ENCODE measurements around the gene PKMYT1. TPM values are rescaled to one million over a fixed set of nuclear protein-coding genes. Genes with fewer than 3 reads are reported as not detected.

PKMYT1 gene
- polyA plus RNA-seq, result 3.0 to 16.0 TPM (median 6.9 TPM) in 3 replicates
- not detected for polyA plus RNA-seq (2011; ENCODE audit: low read depth)
- 2.7 and 7.9 TPM in 2 replicates for polyA plus RNA-seq (2011; cell fraction: cytosol; rRNA removed)
- polyA plus RNA-seq (2011; cell fraction: nucleus; rRNA removed), result 8.5 and 13.2 TPM in 2 replicates
- polyA plus RNA-seq (2012; ENCODE audit: low replicate concordance), result 1.1 and 29.9 TPM in 2 replicates
- 1.7 to 16.9 TPM (median 3.0 TPM) in 3 replicates for polyA minus RNA-seq
- polyA minus RNA-seq (2011; cell fraction: cytosol; rRNA and poly(A)+ RNA removed), result 10.9 TPM
- polyA minus RNA-seq (2011; cell fraction: nucleus; rRNA and poly(A)+ RNA removed), result 4.3 and 6.8 TPM in 2 replicates

DNA sequence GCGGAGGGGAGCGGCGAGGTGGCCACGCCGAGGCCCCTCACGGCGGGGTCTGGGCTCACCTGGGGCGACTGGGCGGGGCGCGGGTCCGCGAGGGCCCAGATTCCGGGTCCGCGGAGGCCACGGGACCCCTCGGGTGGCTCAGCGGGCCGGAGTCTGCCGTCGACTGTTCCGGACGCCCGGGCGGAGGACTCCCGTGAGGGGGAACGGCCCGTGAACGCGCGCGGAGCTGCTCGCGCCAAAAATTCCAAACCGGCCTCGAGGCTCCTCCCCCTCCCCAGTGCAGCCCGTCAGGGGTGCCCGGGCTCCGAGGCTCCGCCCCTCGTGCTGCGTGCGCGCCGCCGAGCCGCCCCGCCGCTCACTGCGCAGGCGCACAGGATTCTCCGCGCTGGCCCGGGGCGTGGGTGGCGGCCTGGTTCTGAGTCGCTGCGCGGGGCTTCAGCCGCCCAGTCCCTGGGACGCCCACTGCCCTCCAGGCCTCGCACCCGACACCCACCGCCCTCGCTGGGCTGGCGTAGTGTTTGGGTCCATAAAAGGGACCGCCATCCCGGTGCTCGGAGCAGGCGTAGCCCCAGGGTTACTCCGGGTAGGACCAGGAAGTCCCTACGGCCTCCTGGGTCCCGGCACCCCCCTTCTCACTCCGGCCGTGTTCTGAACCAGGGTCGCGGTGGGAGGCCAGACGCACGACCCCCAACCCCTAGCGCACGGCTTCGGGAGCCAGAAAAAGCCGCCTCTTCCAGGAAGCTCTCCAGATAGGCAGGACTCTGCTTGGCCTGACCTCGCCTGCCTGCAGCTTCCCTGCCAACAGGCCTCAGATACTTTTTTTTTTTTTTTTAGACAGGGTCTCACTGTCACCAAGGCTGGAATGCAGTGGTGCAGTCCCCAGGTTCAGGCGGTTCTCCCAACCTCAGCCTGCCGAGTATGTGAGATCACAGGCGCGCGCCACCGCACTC is at the start of gene PKMYT1:
Gene PKMYT1, minus strand, starts transcription at position 220 of the 950 bp plus-strand sequence. CDS start 789 bp downstream, outside the sequence.
- peak within 1 kb of the TSS; percentile 63 to 80 (median 80) for H3K4me3 ChIP-seq (ENCODE audit: control insufficient read depth in 2 of 3, extremely low read depth in 1 of 3, insufficient read depth in 2 of 3, low read depth in 1 of 3, low read length in 3 of 3)
- H3K4me1 ChIP-seq (ENCODE audit: control insufficient read depth, extremely low read depth, insufficient read depth, low read length), result peaks cover 28% of the 10 kb centered on the region
- dilution Hi-C loops (cut with MboI; ENCODE audit: extremely low pct_ligation_motif_present, low sequenced_read_pairs), result no loop called here
- H2AFZ ChIP-seq (ENCODE audit: control insufficient read depth, low read length), result peak within 1 kb of the TSS; percentile 80
- no peaks in the 10 kb centered on the region for H3K9me3 ChIP-seq (ENCODE audit: control insufficient read depth, low read depth, low read length)
- H3K9me1 ChIP-seq (ENCODE audit: control insufficient read depth, extremely low read depth, insufficient read depth, low read length), result no peaks in the 10 kb centered on the region
- FAIRE-seq, result no peak
- H4K20me1 ChIP-seq (ENCODE audit: control insufficient read depth, extremely low read depth, insufficient read depth, low read length), result no peaks in the 10 kb centered on the region
- peak within 1 kb of the TSS; percentile 89 for H3K27ac ChIP-seq (ENCODE audit: control insufficient read depth, insufficient read depth, low read length)
- TF ChIP-seq EZH2 (IDR thresholded peaks at IDR 0.05; ENCODE audit: low read length), result no peak
- TF ChIP-seq, protein P1, sequence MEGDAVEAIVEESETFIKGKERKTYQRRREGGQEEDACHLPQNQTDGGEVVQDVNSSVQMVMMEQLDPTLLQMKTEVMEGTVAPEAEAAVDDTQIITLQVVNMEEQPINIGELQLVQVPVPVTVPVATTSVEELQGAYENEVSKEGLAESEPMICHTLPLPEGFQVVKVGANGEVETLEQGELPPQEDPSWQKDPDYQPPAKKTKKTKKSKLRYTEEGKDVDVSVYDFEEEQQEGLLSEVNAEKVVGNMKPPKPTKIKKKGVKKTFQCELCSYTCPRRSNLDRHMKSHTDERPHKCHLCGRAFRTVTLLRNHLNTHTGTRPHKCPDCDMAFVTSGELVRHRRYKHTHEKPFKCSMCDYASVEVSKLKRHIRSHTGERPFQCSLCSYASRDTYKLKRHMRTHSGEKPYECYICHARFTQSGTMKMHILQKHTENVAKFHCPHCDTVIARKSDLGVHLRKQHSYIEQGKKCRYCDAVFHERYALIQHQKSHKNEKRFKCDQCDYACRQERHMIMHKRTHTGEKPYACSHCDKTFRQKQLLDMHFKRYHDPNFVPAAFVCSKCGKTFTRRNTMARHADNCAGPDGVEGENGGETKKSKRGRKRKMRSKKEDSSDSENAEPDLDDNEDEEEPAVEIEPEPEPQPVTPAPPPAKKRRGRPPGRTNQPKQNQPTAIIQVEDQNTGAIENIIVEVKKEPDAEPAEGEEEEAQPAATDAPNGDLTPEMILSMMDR (optimal IDR thresholded peaks at IDR 0.05 in 1 of 3, IDR thresholded peaks at IDR 0.05 in 1 of 3, conservative IDR thresholded peaks at IDR 0.05 in 1 of 3; ENCODE audit: extremely low read depth in 1 of 3, insufficient read depth in 2 of 3, low read length in 3 of 3), result no peak
- no peaks in the 10 kb centered on the region for H3K36me3 ChIP-seq (ENCODE audit: control insufficient read depth in 2 of 2, extremely low read depth in 1 of 2, insufficient read depth in 2 of 2, low read length in 2 of 2)
- H3K4me2 ChIP-seq (ENCODE audit: control insufficient read depth, extremely low read depth, insufficient read depth, low read depth, low read length), result peak within 1 kb of the TSS; percentile 86
- DNase-seq (ENCODE audit: low read depth, low spot score), result no peak
- H3K9ac ChIP-seq (ENCODE audit: control insufficient read depth, extremely low read depth, insufficient read depth, low read length), result peak within 1 kb of the TSS; percentile 90
- H3K79me2 ChIP-seq (ENCODE audit: control insufficient read depth, insufficient read depth, low read length), result peaks cover 17% of the 10 kb centered on the region
- no peaks in the 10 kb centered on the region for H3K27me3 ChIP-seq (ENCODE audit: control insufficient read depth, extremely low read depth, insufficient read depth, low read length)

DNA sequence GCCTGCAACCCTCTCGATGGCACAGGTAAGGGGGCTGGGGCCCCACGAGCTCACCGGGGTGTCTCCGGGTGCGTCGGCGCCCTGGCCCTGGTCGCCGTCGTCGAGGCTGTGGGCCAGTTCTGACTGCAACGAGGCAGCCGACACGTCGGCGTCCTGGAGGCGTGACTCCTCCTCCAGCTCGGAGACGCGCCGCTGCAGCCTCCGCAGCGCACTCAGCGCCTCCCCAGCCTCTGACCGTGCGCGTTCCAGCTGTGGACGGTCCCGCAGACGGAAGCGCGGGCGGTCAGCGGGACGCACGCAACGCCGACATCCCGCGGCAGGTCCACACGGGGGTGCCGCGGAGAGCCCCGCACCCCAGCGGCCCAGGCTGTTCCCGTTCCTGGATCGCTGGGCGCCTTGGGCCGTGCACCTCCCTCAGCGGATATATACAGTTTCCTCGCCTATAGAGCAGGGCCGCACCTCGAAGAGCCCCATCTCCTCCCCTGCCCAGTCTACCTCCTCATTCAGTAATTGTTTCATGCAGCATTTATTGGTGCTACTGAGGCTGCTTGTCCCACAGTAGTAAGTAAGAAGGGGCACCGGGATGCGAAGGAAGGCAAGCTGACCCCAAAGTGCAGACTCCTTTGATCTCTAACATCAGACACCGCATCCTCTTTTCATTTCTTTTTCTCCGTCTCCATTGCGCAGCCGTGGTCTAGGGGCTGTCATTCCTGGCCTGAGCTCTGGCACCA is 49.4 kb upstream of the PKMYT1 start:
- H3K27me3 ChIP-seq (ENCODE audit: control insufficient read depth, extremely low read depth, insufficient read depth, low read length), result peaks cover 19% of the 10 kb centered on the region
- H3K9me1 ChIP-seq (ENCODE audit: control insufficient read depth, extremely low read depth, insufficient read depth, low read length), result no peaks in the 10 kb centered on the region
- no peak overlapping the region for H3K27ac ChIP-seq (ENCODE audit: control insufficient read depth, insufficient read depth, low read length)
- no peak overlapping the region for H3K4me3 ChIP-seq (ENCODE audit: control insufficient read depth in 2 of 3, extremely low read depth in 1 of 3, insufficient read depth in 2 of 3, low read depth in 1 of 3, low read length in 3 of 3)
- H2AFZ ChIP-seq (ENCODE audit: control insufficient read depth, low read length), result peak overlapping the region; percentile 22
- FAIRE-seq (no peak), DNase-seq (ENCODE audit: low read depth, low spot score) (no peak)
- H3K4me2 ChIP-seq (ENCODE audit: control insufficient read depth, extremely low read depth, insufficient read depth, low read depth, low read length), result peak overlapping the region; percentile 58
- peaks cover 7% of the 10 kb centered on the region for H3K4me1 ChIP-seq (ENCODE audit: control insufficient read depth, extremely low read depth, insufficient read depth, low read length)
- H3K9me3 ChIP-seq (ENCODE audit: control insufficient read depth, low read depth, low read length), result no peaks in the 10 kb centered on the region
- H4K20me1 ChIP-seq (ENCODE audit: control insufficient read depth, extremely low read depth, insufficient read depth, low read length), result no peaks in the 10 kb centered on the region
- no peak for TF ChIP-seq EZH2 (IDR thresholded peaks at IDR 0.05; ENCODE audit: low read length)
- TF ChIP-seq, protein P1 (optimal IDR thresholded peaks at IDR 0.05 in 1 of 3, IDR thresholded peaks at IDR 0.05 in 1 of 3, conservative IDR thresholded peaks at IDR 0.05 in 1 of 3; ENCODE audit: extremely low read depth in 1 of 3, insufficient read depth in 2 of 3, low read length in 3 of 3), result no peak
- no peaks in the 10 kb centered on the region for H3K79me2 ChIP-seq (ENCODE audit: control insufficient read depth, insufficient read depth, low read length)
- no peak overlapping the region for H3K9ac ChIP-seq (ENCODE audit: control insufficient read depth, extremely low read depth, insufficient read depth, low read length)
- dilution Hi-C loops (cut with MboI; ENCODE audit: extremely low pct_ligation_motif_present, low sequenced_read_pairs), result no loop called here
- peaks cover 11 to 14% of the 10 kb centered on the region in 2 experiments for H3K36me3 ChIP-seq (ENCODE audit: control insufficient read depth in 2 of 2, extremely low read depth in 1 of 2, insufficient read depth in 2 of 2, low read length in 2 of 2)
